ENCODE results near the gene LTA4H. TPM values are rescaled to one million over a fixed set of nuclear protein-coding genes. Genes with fewer than 3 reads are reported as not detected.

LTA4H gene
- total RNA-seq, 3 donors from 2014 or later = 66.5 to 94.5 (median 67.4) TPM

GRCh38 chr12:96046543-96047228, 11.3 kb upstream of the LTA4H start:
- H3K27ac ChIP-seq = peak overlapping the region in 1 of 2 donors; percentile 58
- no peak for DNase-seq (ENCODE audit: low spot score in 2 of 2)
- H3K36me3 ChIP-seq = no peaks in the 10 kb centered on the region
- H3K4me3 ChIP-seq = no peak overlapping the region
- H3K27me3 ChIP-seq = no peaks in the 10 kb centered on the region
- no peaks in the 10 kb centered on the region for H3K9me3 ChIP-seq
- no peak for TF ChIP-seq CTCF (IDR thresholded peaks at IDR 0.05)
- no peak for TF ChIP-seq POLR2A (IDR thresholded peaks at IDR 0.05)
- no peak for TF ChIP-seq POLR2AphosphoS5 (IDR thresholded peaks at IDR 0.05)
- intact Hi-C loops (cut with DNase I; ENCODE audit: low total_unique reads) = no loop called here
- H3K4me1 ChIP-seq = peaks cover 0 to 6% of the 10 kb centered on the region in 2 donors

- H3K4me1 ChIP-seq = peaks cover 0 to 6% of the 10 kb centered on the region in 2 donors
- no peak for DNase-seq (ENCODE audit: low spot score in 2 of 2)
- H3K4me3 ChIP-seq = no peak overlapping the region
- no peaks in the 10 kb centered on the region for H3K9me3 ChIP-seq
- H3K27me3 ChIP-seq = no peaks in the 10 kb centered on the region
- no peaks in the 10 kb centered on the region for H3K36me3 ChIP-seq
- no peak overlapping the region for H3K27ac ChIP-seq
- intact Hi-C loops (cut with DNase I; ENCODE audit: low total_unique reads) = no loop called here
- no peak for TF ChIP-seq POLR2A (IDR thresholded peaks at IDR 0.05)
- no peak for TF ChIP-seq POLR2AphosphoS5 (IDR thresholded peaks at IDR 0.05)
These were observed 10.2 kb upstream of the LTA4H start for GRCh38 chr12:96045566-96045965.

- no peaks in the 10 kb centered on the region for H3K27me3 ChIP-seq
- H3K4me1 ChIP-seq = peaks cover 0 to 6% of the 10 kb centered on the region in 2 donors
- H3K27ac ChIP-seq = no peak overlapping the region
- intact Hi-C loops (cut with DNase I; ENCODE audit: low total_unique reads) = loop anchor here (5.0 kb wide), 1 partner anchor 913 kb away; no protein-coding TSS in a partner anchor
- H3K4me3 ChIP-seq = no peak overlapping the region
- no peaks in the 10 kb centered on the region for H3K9me3 ChIP-seq
- DNase-seq (ENCODE audit: low spot score in 2 of 2) = no peak
- TF ChIP-seq POLR2A (IDR thresholded peaks at IDR 0.05) = no peak
- TF ChIP-seq POLR2AphosphoS5 (IDR thresholded peaks at IDR 0.05) = no peak
- TF ChIP-seq CTCF (IDR thresholded peaks at IDR 0.05) = no peak
- H3K36me3 ChIP-seq = no peaks in the 10 kb centered on the region
These were observed 9.5 kb upstream of the LTA4H start for GRCh38 chr12:96044943-96045290.

GRCh38 chr12:96044017-96044942, 8.9 kb upstream of the LTA4H start:
- Histone ChIP-seq H3K4me3 (no peak overlapping the region), H3K27ac (no peak overlapping the region), H3K36me3 (no peaks in the 10 kb centered on the region), H3K9me3 (no peaks in the 10 kb centered on the region), H3K27me3 (no peaks in the 10 kb centered on the region), H3K4me1 (peaks cover 0 to 6% of the 10 kb centered on the region in 2 donors)
- no peak for DNase-seq (ENCODE audit: low spot score in 2 of 2)
- TF ChIP-seq POLR2AphosphoS5 (IDR thresholded peaks at IDR 0.05) = no peak
- TF ChIP-seq POLR2A (IDR thresholded peaks at IDR 0.05) = no peak
- TF ChIP-seq CTCF (IDR thresholded peaks at IDR 0.05) = no peak
- intact Hi-C loops (cut with DNase I; ENCODE audit: low total_unique reads) = loop anchor here (5.0 kb wide), 1 partner anchor 912 kb away; no protein-coding TSS in a partner anchor

- H3K27ac ChIP-seq = no peak overlapping the region
- no peaks in the 10 kb centered on the region for H3K36me3 ChIP-seq
- no peak overlapping the region for H3K4me3 ChIP-seq
- H3K4me1 ChIP-seq = no peaks in the 10 kb centered on the region
- H3K27me3 ChIP-seq = no peaks in the 10 kb centered on the region
- no peak for DNase-seq (ENCODE audit: low spot score in 2 of 2)
- intact Hi-C loops (cut with DNase I; ENCODE audit: low total_unique reads) = loop anchor here (5.0 kb wide), 1 partner anchor 909 kb away; no protein-coding TSS in a partner anchor
- no peaks in the 10 kb centered on the region for H3K9me3 ChIP-seq
- TF ChIP-seq CTCF (IDR thresholded peaks at IDR 0.05) (no peak), POLR2A (IDR thresholded peaks at IDR 0.05) (no peak), POLR2AphosphoS5 (IDR thresholded peaks at IDR 0.05) (no peak)
These were observed 5.8 kb upstream of the LTA4H start for GRCh38 chr12:96041181-96041580.
